K562 (cell line): Measurements from ENCODE around the gene B3GAT3. TPM values are rescaled to one million over a fixed set of nuclear protein-coding genes. Genes with fewer than 3 reads are reported as not detected.

Experiments
- C11orf30 ChIP-seq: fragments of 450-650 bp; IDR thresholded peaks from 2 replicates; pipeline ENCODE4 v1.6.1; 2016; ENCODE audit warnings: low read depth, mild to moderate bottlenecking
- CAMTA2 ChIP-seq: fragments of 250-450 bp; sonication (Bioruptor Pico); conservative IDR thresholded peaks from 2 replicates; pipeline ENCODE4 v1.5.1; 2022
- CHD7 ChIP-seq: fragments of 200-600 bp; sonication (generic); IDR thresholded peaks from one replicate; pipeline ENCODE4 v1.6.1; 2012; ENCODE audit warnings: mild to moderate bottlenecking, low read depth, low read length, inconsistent platforms
- CTCFL ChIP-seq: IDR thresholded peaks from 2 replicates; pipeline ENCODE4 v1.6.1; 2011; ENCODE audit warnings: borderline replicate concordance, low read depth, mild to moderate bottlenecking, moderate library complexity, low read length; ENCODE audit not compliant: insufficient read depth, poor library complexity, severe bottlenecking
- GABPB1 ChIP-seq: sonication (generic); formaldehyde crosslinking; IDR thresholded peaks from 2 replicates; pipeline ENCODE4 v1.8.0; 2022; ENCODE audit warnings: mild to moderate bottlenecking, missing genetic modification reagents
- IRF2 ChIP-seq: sonication (generic); formaldehyde crosslinking; IDR thresholded peaks from 2 replicates; pipeline ENCODE4 v1.8.1; 2022; ENCODE audit warnings: mild to moderate bottlenecking, missing genetic modification reagents
- MXD1 ChIP-seq: fragments of 250-450 bp; sonication (Bioruptor Pico); IDR thresholded peaks from 2 replicates; pipeline ENCODE4 v1.8.0; 2021; ENCODE audit warnings: borderline replicate concordance, mild to moderate bottlenecking, moderate library complexity; ENCODE audit not compliant: poor library complexity, severe bottlenecking
- TAF9B ChIP-seq: fragments of 450-650 bp; IDR thresholded peaks from 2 replicates; pipeline ENCODE4 v1.6.1; 2018; ENCODE audit warnings: mild to moderate bottlenecking; ENCODE audit not compliant: partially characterized antibody
- TEAD2 ChIP-seq: fragments of 450-650 bp; IDR thresholded peaks from 2 replicates; pipeline ENCODE4 v1.6.1; 2016; ENCODE audit warnings: missing genetic modification characterization, control low read depth, missing compliant biosample characterization
- TOE1 ChIP-seq, 2 experiments: fragments of 450-650 bp in 1 of 2; sonication (generic) in 1 of 2; formaldehyde crosslinking in 1 of 2; IDR thresholded peaks; 2 replicates each; pipeline versions ENCODE4 v1.7.1 to v1.8.0; 2016 to 2022; ENCODE audit warnings: borderline replicate concordance in 2 of 2, mild to moderate bottlenecking in 2 of 2, antibody characterized with exemption in 1 of 2, inconsistent platforms in 1 of 2, low read depth in 1 of 2, missing genetic modification reagents in 1 of 2, moderate library complexity in 1 of 2
- ZNF384 ChIP-seq: IDR thresholded peaks from 2 replicates; pipeline ENCODE4 v1.6.1; 2012; ENCODE audit warnings: low read depth, low read length, improper control_type of control experiment
- ZNF830 ChIP-seq: fragments of 250-450 bp; sonication (Bioruptor Pico); IDR thresholded peaks from 2 replicates; pipeline ENCODE4 v1.5.0; 2021; ENCODE audit warnings: mild to moderate bottlenecking
- polyA plus RNA-seq, 8 experiments: library from polyadenylated mRNA; depleted of rRNA in 4 of 8; stranded (reverse) in 5 of 8; unstranded in 3 of 8; fragments of >200 nt; fragmentation: Nextera tagmentation in 2 of 8; fragmentation: Illumina TruSeq in 1 of 8; extraction: Ambion mirVana in 2 of 8; extraction: Trizol in 1 of 8; gene quantifications; 2 replicates each; pipeline versions ENCODE4 v1.2.1 to v1.2.3, GENCODE V29; 2011 to 2014; ENCODE audit warnings: inconsistent platforms in 1 of 8, missing spikeins in 1 of 8
- total RNA-seq, 7 experiments: library from RNA; depleted of rRNA in 6 of 7; stranded (reverse); fragments of >200 nt in 6 of 7; fragmentation: Illumina TruSeq in 2 of 7; extraction: Trizol in 2 of 7; gene quantifications; 2 replicates each; pipeline versions ENCODE4 v1.2.1 to v1.2.3, GENCODE V29; 2011 to 2021; ENCODE audit warnings: low replicate concordance in 1 of 7

Gene B3GAT3
- total and polyA plus RNA-seq, 9 of the 15 experiments (the other 6 are each of a cell fraction or from before 2014, with no cell fraction given) = 0.30 to 64.0 (median 21.4) TPM

- peak; percentile 65; the same call in 1 of the 2 replicates for TF ChIP-seq TOE1 (IDR thresholded peaks at IDR 0.05; ENCODE audit: borderline replicate concordance)
- no peak for TF ChIP-seq TOE1 (CRISPR knock-in tag; IDR thresholded peaks at IDR 0.05; ENCODE audit: borderline replicate concordance, low read depth)
- no peak for TF ChIP-seq CHD7
- peak; percentile 67 for TF ChIP-seq CTCFL
- TF ChIP-seq GABPB1 (CRISPR knock-in tag) = peak; percentile 98
- peak; percentile 85 for TF ChIP-seq TAF9B
- TF ChIP-seq ZNF384 = no peak
- TF ChIP-seq IRF2 = no peak
- no peak for TF ChIP-seq CAMTA2 (CRISPR knock-in tag)
- TF ChIP-seq C11orf30 = peak; percentile 60
- peak; percentile 75; the same call in 1 of the 2 replicates for TF ChIP-seq ZNF830 (CRISPR knock-in tag)
- no peak for TF ChIP-seq TEAD2
- peak; percentile 89 for TF ChIP-seq MXD1 (CRISPR knock-in tag)
Measured at GRCh38 chr11:62621567-62622470, at the start of gene B3GAT3 (continued).
